GM12873 (cell line): ENCODE data around the gene CBLN1.

Experiments used
- TF ChIP-seq, protein P1 (sequence below): IDR thresholded peaks from 2 replicates; pipeline ENCODE4 v1.5.1; 2012; ENCODE audit warnings: low read depth, mild to moderate bottlenecking, moderate library complexity, low read length, control low read depth; ENCODE audit not compliant: insufficient read depth; ENCODE audit errors: missing control alignments

CBLN1 gene

DNA sequence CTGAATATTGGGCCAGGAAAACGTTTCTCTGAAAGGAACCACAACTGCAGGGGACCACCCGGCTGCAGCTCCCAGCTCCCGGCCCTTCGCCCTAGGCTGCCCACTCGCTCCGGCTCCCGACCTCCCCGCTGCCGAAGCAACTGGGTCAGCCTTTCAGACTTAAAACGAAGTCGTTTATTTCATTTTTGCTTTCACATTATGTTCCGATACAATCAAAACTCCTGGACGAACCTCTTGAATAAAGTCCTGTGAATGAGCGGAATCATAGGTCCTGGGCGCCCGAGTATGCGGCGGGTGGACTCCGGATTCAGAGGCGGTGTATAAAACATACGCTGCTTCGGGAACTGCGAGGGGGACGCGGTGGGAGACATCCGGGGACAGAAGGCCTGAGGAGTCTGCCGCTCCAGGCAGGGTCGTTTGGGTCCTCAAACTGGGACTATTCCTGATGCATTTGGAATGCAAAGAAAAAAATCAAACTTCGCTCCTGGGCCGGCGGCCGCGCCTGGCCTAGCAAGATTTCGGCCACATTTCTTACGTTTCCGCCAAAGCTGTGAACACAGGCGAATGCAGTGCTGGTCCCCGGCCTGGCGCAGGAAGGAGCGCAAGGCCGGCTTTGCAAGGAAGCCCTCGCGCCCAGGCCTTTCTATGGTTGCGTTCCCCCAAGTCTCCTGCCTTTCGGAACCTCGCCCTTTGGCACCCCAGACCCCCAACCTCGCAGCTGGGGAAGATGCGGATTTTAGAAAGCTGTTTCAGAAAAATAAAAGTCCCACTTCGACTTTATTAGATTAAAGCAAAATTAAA is 3.7 kb downstream of the CBLN1 start:
- TF ChIP-seq, protein P1, sequence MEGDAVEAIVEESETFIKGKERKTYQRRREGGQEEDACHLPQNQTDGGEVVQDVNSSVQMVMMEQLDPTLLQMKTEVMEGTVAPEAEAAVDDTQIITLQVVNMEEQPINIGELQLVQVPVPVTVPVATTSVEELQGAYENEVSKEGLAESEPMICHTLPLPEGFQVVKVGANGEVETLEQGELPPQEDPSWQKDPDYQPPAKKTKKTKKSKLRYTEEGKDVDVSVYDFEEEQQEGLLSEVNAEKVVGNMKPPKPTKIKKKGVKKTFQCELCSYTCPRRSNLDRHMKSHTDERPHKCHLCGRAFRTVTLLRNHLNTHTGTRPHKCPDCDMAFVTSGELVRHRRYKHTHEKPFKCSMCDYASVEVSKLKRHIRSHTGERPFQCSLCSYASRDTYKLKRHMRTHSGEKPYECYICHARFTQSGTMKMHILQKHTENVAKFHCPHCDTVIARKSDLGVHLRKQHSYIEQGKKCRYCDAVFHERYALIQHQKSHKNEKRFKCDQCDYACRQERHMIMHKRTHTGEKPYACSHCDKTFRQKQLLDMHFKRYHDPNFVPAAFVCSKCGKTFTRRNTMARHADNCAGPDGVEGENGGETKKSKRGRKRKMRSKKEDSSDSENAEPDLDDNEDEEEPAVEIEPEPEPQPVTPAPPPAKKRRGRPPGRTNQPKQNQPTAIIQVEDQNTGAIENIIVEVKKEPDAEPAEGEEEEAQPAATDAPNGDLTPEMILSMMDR = no peak

- TF ChIP-seq, protein P1 = no peak
These were observed 4.3 kb downstream of the CBLN1 start for GRCh38 chr16:49277386-49277742.

DNA sequence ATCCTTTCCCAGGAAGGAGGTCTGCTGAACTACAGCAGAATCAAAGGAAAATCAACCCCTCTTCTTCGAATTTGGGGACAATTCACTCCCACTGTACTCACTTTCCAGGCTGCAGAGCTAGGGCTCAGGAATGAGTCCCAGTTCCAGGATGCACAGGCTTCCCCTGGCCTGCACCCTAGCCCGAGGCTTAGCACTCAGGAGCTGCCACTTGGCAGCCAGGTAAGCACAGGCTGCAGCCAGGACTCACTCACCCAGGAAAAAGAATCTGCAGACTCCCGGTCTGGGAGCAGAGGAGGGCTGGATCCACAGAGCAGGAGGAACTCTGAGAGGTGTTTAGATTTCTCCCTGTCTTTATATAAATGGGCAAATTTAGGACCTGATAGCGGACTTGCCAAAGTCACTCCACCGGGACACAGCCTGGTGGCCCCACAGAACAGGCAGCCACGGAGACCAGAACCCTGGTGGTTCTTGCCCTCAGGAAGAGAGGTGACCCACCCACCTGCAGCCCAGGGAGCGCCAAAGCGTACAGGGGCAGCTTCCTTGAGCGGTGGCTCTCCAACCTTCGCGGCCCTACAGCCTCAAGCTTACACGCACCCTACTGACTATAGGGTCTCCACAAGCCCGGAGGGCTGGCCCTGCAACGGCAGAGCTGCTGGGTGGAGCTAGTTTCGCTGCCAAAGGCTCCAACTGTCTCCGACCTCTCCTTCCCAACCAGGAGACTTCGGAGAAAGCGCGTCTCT is 4.8 kb downstream of the CBLN1 start:
- TF ChIP-seq, protein P1 = no peak

- TF ChIP-seq, protein P1 = no peak
These were observed 5.8 kb downstream of the CBLN1 start for GRCh38 chr16:49275870-49276269.

GRCh38 chr16:49275050-49275730 is 6.4 kb downstream of the CBLN1 start:
- TF ChIP-seq, protein P1 = no peak

DNA sequence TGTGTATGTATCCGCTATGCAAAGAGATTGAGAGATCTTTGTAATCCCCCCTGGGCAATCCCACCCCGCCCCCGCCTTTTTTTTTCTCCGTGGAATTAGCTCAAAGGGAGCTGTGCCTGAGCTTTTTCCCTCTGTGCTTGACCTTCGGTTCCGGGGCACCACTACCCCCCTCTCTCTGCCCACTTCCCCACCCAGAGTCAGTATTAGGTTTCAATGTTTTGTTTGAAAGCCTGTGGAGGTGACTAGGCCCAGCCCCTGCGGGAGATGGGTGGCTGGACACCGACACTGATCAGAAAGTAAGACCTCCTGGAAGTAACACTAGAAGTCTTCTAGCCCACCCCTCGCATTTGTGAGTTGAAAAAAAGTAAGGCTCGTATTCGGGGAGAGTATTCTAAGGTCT is 7.0 kb downstream of the CBLN1 start:
- TF ChIP-seq, protein P1 = no peak

DNA sequence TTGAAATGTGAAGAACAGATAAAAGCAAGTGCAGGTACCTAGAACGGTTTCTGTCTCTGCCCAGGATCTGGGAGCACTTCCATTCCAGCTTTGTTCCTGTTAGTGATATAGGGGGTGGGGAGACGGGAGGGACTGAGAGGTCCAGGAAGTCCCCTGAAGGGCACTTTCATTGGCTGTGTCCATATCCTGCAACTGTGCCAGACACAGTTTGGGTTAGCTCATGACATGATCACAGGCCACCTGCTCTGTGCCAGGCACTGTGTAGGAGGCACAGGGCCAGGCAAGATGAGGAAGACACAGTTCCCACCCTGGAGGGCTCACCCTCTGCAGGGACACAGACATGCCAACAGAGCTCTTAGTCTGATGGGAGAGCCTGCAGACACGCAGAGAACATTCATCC is 7.9 kb downstream of the CBLN1 start:
- TF ChIP-seq, protein P1 = no peak
